ENCODE measurements around the gene PHKA2. TPM values are rescaled to one million over a fixed set of nuclear protein-coding genes. Genes with fewer than 3 reads are reported as not detected.

The PHKA2 gene
- total RNA-seq, 2 donors from 2014 or later, result 29.3 to 55.8 TPM

GRCh38 chrX:18892899-18893298 is 91.0 kb downstream of the PHKA2 start:
- 90% methylated on average over 6 of the region's 6 CpGs for WGBS
- H3K27ac ChIP-seq, result no peak overlapping the region
- H3K4me1 ChIP-seq (replicated peaks), result no peaks in the 10 kb centered on the region
- DNase-seq (ENCODE audit: low spot score), result no peak
- TF ChIP-seq POLR2AphosphoS5 (IDR thresholded peaks at IDR 0.05), result no peak
- TF ChIP-seq, protein P1, sequence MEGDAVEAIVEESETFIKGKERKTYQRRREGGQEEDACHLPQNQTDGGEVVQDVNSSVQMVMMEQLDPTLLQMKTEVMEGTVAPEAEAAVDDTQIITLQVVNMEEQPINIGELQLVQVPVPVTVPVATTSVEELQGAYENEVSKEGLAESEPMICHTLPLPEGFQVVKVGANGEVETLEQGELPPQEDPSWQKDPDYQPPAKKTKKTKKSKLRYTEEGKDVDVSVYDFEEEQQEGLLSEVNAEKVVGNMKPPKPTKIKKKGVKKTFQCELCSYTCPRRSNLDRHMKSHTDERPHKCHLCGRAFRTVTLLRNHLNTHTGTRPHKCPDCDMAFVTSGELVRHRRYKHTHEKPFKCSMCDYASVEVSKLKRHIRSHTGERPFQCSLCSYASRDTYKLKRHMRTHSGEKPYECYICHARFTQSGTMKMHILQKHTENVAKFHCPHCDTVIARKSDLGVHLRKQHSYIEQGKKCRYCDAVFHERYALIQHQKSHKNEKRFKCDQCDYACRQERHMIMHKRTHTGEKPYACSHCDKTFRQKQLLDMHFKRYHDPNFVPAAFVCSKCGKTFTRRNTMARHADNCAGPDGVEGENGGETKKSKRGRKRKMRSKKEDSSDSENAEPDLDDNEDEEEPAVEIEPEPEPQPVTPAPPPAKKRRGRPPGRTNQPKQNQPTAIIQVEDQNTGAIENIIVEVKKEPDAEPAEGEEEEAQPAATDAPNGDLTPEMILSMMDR (IDR thresholded peaks at IDR 0.05), result no peak
- TF ChIP-seq POLR2A (IDR thresholded peaks at IDR 0.05), result no peak
- H3K9me3 ChIP-seq, result no peaks in the 10 kb centered on the region
- H3K4me3 ChIP-seq, result no peak overlapping the region
- no peaks in the 10 kb centered on the region for H3K27me3 ChIP-seq (replicated peaks; ENCODE audit: insufficient read depth)
- intact Hi-C loops (cut with DNase I), result loop anchor here (10.0 kb wide), 1 partner anchor 468 kb away; the partner anchor contains the start of gene CDKL5
- H3K36me3 ChIP-seq, result no peaks in the 10 kb centered on the region

DNA sequence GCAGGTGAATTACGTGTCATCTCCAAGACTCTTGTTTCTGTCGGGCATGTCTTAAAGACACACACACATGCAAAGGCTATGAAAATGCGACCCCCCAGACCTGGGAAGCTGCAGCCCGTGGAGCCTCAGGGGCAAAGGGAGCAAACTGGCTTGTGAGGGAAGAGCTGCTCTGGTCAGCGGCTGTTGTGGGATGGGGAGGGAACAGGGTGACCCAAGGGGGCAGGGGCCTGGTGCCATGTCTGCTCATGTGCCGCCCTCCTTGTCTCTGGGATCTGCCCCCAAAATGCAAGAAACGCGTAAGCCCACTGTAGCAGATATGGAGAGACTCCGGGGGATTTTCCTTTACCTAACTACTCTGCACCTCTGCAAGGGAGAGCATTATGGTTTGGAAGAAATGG is 92.4 kb downstream of the PHKA2 start:
- Histone ChIP-seq H3K36me3 (no peaks in the 10 kb centered on the region), H3K27ac (no peak overlapping the region), H3K9me3 (no peaks in the 10 kb centered on the region), H3K4me3 (no peak overlapping the region), H3K4me1 (replicated peaks) (no peaks in the 10 kb centered on the region), H3K27me3 (replicated peaks; ENCODE audit: insufficient read depth) (no peaks in the 10 kb centered on the region)
- no peak for DNase-seq (ENCODE audit: low spot score)
- TF ChIP-seq POLR2A (IDR thresholded peaks at IDR 0.05) (no peak), POLR2AphosphoS5 (IDR thresholded peaks at IDR 0.05) (no peak)
- TF ChIP-seq, protein P1 (IDR thresholded peaks at IDR 0.05), result no peak
- intact Hi-C loops (cut with DNase I), result loop anchor here (10.0 kb wide), 1 partner anchor 467 kb away; the partner anchor contains the start of gene CDKL5
- WGBS, result 82% methylated on average over 8 of the region's 9 CpGs

- DNase-seq (ENCODE audit: low spot score), result no peak
- intact Hi-C loops (cut with DNase I), result loop anchor here (10.0 kb wide), 1 partner anchor 466 kb away; the partner anchor contains the start of gene CDKL5
- Histone ChIP-seq H3K27ac (peak overlapping the region in 1 of 2 donors; percentile 31), H3K4me3 (no peak overlapping the region), H3K4me1 (replicated peaks) (no peaks in the 10 kb centered on the region), H3K36me3 (no peaks in the 10 kb centered on the region), H3K9me3 (no peaks in the 10 kb centered on the region), H3K27me3 (replicated peaks; ENCODE audit: insufficient read depth) (no peaks in the 10 kb centered on the region)
- TF ChIP-seq POLR2A (IDR thresholded peaks at IDR 0.05) (no peak), POLR2AphosphoS5 (IDR thresholded peaks at IDR 0.05) (no peak)
- TF ChIP-seq, protein P1 (IDR thresholded peaks at IDR 0.05), result no peak
- 56% methylated on average over 12 of the region's 24 CpGs for WGBS
Observed at GRCh38 chrX:18890724-18891547, 93.0 kb downstream of the PHKA2 start.

- Histone ChIP-seq H3K4me3 (no peak overlapping the region), H3K4me1 (replicated peaks) (no peaks in the 10 kb centered on the region), H3K27me3 (replicated peaks; ENCODE audit: insufficient read depth) (no peaks in the 10 kb centered on the region), H3K36me3 (no peaks in the 10 kb centered on the region), H3K9me3 (no peaks in the 10 kb centered on the region), H3K27ac (no peak overlapping the region)
- intact Hi-C loops (cut with DNase I), result loop anchor here (10.0 kb wide), 1 partner anchor 465 kb away; the partner anchor contains the start of gene CDKL5
- TF ChIP-seq POLR2A (IDR thresholded peaks at IDR 0.05) (no peak), POLR2AphosphoS5 (IDR thresholded peaks at IDR 0.05) (no peak)
- TF ChIP-seq, protein P1 (IDR thresholded peaks at IDR 0.05), result no peak
- 81% methylated on average over 6 of the region's 7 CpGs for WGBS
- no peak for DNase-seq (ENCODE audit: low spot score)
Observed at GRCh38 chrX:18890049-18890381, 93.9 kb downstream of the PHKA2 start.
